Measurements from ENCODE around the gene KCND2.

Gene KCND2

DNA sequence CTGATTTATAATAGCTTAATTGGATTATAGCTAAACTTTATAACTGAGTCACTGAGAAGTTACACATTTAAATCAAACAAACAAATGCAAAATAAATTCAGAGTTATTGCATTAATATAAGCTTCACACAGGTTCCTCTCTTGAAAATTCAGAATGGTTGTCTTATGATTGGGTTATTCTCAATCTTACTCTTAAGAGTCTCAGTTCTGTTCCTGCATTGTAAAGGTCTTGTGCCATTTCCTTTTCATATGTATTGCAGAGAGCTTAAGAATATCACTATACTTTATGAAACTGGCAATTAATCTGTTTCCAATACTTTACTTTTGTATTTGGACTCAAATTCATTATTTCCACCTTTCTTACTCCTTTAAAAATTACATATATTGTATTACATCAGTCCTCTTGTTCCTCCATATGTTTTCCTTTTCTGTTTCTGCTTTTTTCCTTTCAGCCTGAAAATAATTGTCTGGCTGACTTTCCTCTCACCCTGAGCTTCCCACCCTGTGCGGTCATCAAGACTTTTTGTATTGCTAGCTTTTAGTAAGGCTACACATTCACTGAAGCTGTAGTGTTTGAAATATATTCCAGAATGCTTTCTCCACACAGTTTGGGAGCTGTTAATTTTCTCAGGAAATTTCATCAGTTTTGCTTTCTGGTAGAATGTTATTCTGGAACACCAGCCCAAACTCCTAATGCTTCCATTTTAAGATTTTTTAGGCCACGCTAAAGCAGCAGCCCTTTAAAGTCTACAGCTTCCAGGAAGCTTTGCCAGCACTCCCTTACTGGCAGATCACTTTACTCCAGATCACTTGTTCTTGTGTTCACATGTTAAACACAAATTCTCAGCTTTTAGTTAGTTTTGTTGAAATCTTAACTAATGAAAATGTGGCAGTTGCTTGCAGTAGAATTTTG lies 139.4 kb downstream of the KCND2 start:
- DNase-seq, result no peak

GRCh38 chr7:120413164-120413563 lies 140.2 kb downstream of the KCND2 start:
- no peak for DNase-seq

DNA sequence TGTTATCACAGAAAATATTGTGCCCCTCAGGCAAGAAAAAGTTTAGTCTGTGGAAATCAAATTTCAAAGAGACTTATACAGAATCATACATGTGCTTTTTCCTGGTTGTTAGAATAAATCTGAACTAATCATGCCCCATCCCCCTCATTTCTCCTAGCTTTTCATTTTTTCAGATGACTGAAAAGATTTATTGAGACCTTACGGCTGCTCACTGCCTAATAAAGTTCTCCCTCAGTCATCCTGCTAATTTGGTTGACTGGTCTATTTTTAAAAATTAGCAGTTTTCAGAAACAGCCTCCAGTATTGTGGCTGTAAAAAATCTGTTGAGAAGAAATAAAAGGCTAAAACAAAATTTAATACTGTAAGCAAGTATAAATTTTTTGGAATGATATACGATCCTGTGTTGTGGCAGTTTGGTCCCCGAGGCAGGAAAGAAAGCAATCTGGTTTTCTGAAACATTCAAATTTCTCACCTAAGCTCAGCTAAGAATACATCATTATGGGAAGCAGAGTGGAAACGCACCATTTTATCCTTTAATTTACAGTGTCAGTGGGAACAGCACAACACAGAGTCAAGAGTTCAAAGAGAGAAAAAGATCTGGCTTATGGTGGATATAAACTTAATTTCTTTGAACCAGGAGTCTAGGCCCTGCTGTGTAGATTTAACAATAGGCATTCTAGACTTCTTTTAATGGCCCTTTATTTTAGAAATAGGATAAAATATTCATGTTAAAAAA lies 144.4 kb downstream of the KCND2 start:
- no peak for DNase-seq

DNA sequence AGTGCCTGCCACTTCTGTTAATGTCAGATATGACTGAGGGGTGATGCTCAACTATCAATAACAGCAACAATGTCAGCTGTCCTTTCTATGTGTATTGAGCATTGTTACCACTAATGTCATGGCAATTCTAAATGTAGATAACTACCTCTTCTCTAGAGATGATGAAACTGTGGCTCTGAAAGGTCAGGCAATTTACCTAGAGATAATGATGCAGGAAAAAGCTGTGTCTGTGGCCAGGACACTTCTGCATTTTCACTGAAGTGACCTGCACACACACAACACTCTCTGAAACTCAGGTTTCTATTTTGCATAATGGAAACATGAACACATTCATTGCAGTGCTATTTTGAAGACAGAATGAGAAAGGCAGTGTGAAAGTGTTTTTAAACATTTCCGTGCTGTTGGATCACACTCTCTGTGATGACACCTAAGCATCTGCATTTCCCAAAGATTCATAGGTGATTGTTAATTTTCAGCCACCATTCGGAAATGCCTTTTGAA lies 148.2 kb downstream of the KCND2 start:
- DNase-seq, result no peak

- DNase-seq, result no peak
Observed at GRCh38 chr7:120431016-120431415, 158.0 kb downstream of the KCND2 start.

- no peak for DNase-seq
Observed at GRCh38 chr7:120436487-120437060, 163.6 kb downstream of the KCND2 start.

GRCh38 chr7:120441850-120442249 lies 168.9 kb downstream of the KCND2 start:
- no peak for DNase-seq

GRCh38 chr7:120442838-120443237 lies 169.9 kb downstream of the KCND2 start:
- DNase-seq, result no peak

DNA sequence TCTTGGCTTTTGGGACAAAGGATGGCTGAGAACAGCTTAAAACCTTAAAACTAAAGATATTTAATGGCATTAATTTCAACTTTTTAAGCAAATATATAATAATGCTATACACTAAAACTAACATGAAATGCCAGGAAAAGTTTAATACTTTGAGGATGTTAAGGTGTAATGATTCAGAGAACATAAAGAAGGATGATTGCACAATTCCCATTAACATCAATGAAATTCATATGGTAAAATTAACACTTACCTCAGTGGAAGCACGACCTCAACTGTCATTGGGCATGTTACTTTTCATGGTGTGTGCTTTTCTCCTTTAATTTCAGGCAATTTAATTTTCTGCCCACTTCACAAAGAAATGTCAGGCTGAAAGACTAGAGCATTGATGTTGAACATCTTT lies 171.7 kb downstream of the KCND2 start:
- DNase-seq, result no peak

DNA sequence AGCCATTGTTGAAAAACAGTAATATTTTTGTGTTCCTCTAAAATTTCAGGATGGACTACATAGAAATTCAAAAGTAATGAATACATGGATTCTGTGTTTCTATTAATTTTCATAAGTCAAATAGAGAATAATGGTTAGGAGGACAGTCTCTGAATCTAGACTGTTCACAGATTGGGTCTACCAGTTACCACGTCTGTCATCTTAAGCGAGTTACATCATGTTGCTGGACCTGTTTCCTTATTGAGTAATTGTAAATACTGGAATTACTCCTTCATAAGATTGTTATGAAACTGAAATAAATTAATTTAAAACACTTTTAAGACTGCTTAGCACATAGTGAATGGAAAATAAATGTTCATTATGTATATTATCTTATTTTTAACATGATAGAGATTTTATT lies 172.3 kb downstream of the KCND2 start:
- no peak for DNase-seq

DNA sequence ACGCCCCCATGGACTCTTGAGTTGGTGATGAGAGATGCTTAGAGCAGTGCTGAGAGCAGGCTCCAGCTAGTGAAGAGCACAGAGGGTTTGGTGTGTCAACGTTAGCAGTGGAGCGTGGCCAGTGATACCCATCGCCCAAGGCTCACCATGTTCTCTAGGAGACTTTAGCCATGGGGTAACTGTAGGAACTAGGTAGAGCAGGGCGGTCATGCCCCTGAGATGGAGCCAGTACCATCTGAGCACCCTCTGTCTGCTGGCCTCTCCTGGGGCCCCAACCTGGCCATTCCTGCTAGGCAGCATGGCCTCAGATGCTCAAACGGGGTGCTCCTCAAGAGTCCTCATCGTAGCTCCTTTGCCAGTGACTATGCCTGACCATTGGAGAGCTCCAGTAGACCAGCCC lies 179.7 kb downstream of the KCND2 start:
- no peak for DNase-seq

- DNase-seq, result no peak
Observed at GRCh38 chr7:120456699-120457098, 183.7 kb downstream of the KCND2 start.

- DNase-seq, result no peak
Observed at GRCh38 chr7:120460949-120461348, 188.0 kb downstream of the KCND2 start.

GRCh38 chr7:120462991-120463390 lies 190.0 kb downstream of the KCND2 start:
- DNase-seq, result no peak

DNA sequence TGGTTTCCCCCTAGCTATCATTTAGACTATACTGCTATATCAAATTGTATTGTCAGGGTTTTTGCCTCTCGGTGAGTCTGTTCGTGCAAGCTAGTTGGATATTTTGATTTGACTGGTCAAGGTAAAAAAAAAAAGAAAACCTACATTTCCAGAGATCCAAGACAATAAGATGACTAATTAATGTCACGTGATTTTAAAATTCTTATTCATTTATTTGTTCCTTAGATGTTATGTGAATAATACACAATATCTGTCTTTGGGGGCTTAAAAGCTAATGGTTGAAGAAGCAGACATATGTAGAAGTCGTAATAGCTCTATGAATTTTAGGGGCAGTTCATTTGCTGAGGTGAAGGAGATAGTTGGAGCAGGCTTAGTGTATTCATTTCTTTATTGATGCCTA lies 191.1 kb downstream of the KCND2 start:
- DNase-seq, result no peak

DNA sequence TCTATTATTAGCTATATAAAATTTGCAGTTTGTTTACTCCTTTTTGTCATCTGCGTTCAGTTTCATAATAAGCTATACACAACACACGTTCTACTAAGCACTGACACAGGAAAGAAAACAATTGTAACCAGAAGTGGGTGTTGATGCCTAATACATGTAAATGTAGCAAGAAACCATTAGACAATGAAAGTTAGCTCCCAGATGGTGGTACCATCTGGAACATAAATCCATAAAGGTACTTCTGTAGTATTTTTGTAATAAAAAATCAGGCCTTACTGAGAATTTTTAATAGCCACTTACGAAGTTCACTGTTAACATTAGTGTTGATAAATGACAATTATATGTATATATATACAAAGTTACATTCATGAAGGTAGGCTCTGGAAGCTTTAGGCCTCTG lies 194.7 kb downstream of the KCND2 start:
- DNase-seq, result no peak

DNA sequence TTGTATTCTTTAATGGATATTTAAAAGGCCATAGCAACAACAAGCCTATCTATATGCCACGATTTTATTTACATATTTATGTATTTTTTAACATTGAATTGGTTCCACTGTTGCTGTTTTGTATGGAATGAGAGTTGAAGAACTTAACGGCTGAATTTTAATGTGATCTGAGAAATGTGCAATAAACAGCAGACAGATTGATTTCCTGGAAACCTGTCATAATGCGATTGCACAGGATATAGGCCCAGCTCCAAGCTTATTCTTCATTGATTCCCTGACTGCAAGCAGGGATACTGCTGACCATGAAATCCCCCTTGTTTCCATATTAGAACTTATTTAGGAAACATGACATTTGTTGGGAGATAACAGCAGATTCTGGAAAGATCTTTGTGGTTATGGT lies 195.6 kb downstream of the KCND2 start:
- no peak for DNase-seq

DNA sequence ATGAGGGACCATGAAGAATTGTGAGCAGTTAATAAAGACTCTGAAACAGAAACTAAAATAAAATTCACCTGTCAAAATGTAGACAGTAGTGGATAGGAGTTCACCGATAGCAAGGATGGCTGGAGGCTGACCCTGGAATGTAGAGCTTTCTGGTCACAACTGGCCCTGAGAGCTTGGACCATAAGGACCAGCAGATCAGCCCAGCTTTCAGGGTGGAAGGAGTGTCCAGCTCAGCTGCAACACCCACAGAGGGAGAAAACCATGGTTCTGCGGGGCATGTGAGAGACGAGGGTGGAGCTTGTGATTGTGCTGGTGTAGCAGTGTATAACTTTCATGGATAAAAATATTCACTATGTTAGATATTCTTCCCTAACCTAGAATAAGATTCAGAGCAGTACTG lies 199.9 kb downstream of the KCND2 start:
- no peak for DNase-seq

DNA sequence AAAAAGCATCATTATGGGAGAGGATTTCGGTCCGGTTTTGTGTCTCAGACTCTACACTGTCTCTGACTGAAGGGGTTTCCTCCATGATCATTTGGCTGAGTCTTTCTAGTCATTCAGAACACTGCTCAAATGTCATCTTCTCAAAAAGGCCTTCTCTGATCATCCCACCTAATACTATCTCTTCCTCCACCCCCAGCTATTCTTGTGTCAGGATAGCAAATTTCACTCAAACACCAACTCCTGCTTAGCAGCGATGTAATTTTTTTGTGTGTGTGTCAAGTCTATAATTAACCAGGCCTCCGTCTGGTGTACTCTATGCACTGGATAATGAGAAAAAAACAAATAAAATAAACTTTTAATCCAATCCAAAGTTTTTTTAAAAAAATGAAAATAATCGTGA lies 200.4 kb downstream of the KCND2 start:
- DNase-seq, result no peak

GRCh38 chr7:120475994-120476393 lies 203.0 kb downstream of the KCND2 start:
- DNase-seq, result no peak

GRCh38 chr7:120480472-120480871 lies 207.5 kb downstream of the KCND2 start:
- no peak for DNase-seq

DNA sequence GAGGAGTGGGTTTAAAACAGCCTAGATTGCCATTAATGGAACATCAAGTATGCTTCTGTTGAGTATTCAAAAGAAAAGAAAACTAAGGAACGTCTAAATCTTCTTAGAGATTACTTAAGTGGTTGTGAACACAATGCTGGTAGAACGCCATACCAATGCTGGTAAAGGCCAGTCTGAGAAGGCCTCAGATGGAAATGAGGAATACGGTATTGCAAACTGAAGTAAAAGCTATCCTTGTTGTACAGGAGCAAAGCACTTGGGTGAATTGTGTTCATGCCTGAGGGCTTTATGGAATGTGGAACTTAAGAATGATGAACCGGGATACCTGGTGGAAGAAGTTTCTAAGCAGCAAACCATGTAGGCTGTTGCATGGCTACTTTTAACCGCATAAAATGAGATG lies 208.0 kb downstream of the KCND2 start:
- no peak for DNase-seq

- no peak for DNase-seq
Observed at GRCh38 chr7:120486164-120486563, 213.2 kb downstream of the KCND2 start.

DNA sequence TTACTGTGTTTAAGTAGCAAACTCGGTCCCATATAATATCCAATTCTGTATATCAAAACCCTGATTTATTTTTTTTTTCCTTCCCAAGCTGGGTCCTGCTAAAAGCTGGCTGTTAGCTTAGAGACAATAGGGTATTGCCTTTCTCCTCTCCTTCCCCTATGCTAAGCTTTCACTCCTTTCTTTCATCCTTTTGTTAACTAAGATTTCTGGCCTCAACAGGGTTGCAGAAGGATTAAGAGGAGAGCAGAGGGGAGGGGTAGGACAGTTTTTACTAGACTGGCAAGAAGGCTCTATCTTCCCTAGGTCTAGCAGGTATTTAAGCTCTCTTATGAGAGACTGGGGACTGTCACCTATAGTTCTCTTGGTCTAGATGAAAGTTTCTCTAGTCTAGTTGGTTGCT lies 229.2 kb downstream of the KCND2 start:
- DNase-seq, result no peak

Measured in stimulated activated CD4-positive, alpha-beta T cell treated with anti-CD3 and anti-CD28 coated beads, Interleukin-4, amount 100 ng/mL, for 1 hour (primary cell).